HCT116 (cell line): ENCODE measurements around the gene CLEC16A. TPM values are rescaled to one million over a fixed set of nuclear protein-coding genes. Genes with fewer than 3 reads are reported as not detected.

ENCODE experiments used
- ATAC-seq: fragments of 200-7000 bp; cut with Tn5 transposase; 2 replicates; pipeline ENCODE4 v1.9.1; 2020; ENCODE audit warnings: mild to moderate bottlenecking, moderate library complexity
- BruUV-seq: library from RNA; stranded (reverse); fragments of 400-500 nt; replicated peaks from 2 replicates; lab custom pipeline; 2021; lab: Mats Ljungman, UMichigan
- CTCF ChIA-PET: fragments of 300-600 bp; sonication (Branson Sonifier 250); formaldehyde crosslinking; loops from one replicate; lab custom pipeline; 2021; ENCODE audit warnings: antibody characterized with exemption; lab: Charles Lee
- POLR2A ChIA-PET: fragments of 300-600, 350-600 bp; sonication (Branson Sonifier 250); formaldehyde crosslinking; loops from one replicate; lab custom pipeline; 2021; ENCODE audit warnings: antibody characterized with exemption; lab: Charles Lee
- RAD21 ChIA-PET, 2 experiments: fragments of 300-600 bp; sonication (Branson Sonifier 250); formaldehyde crosslinking; loops; one replicate each; lab custom pipeline; 2023; ENCODE audit warnings: low total read pairs in 2 of 2; ENCODE audit not compliant: uncharacterized antibody in 2 of 2, unreplicated experiment in 2 of 2, low non-redundant PET in 1 of 2; lab: Charles Lee
- DNase-seq: peaks from one replicate; pipeline ENCODE4 v3.0.0-alpha.2; 2010; ENCODE audit warnings: low read depth, low spot score
- H2AFZ ChIP-seq: fragments of 200-600 bp; shearing (Covaris generic), sonication (generic); 2 replicates; pipeline ENCODE4 v1.6.1; 2017; ENCODE audit warnings: low read depth, mixed run types, mixed read lengths, antibody characterized with exemption, low read length; ENCODE audit not compliant: poor library complexity, severe bottlenecking
- H3K27ac ChIP-seq: 2 replicates; pipeline ENCODE4 v1.5.1; 2012; ENCODE audit warnings: low read depth, low read length
- H3K27me3 ChIP-seq: fragments of 200-600 bp; sonication (generic); 2 replicates; pipeline ENCODE4 v1.6.1; 2016; ENCODE audit warnings: mixed run types, low read length, mixed read lengths; ENCODE audit not compliant: insufficient read depth
- H3K36me3 ChIP-seq, 2 experiments: fragments of 200-500 bp in 1 of 2; fragments of 200-600 bp in 1 of 2; sonication (Bioruptor generic) in 1 of 2; sonication (generic) in 1 of 2; 2 replicates each; pipeline versions ENCODE4 v1.5.1 to v1.6.1; 2014 to 2016; ENCODE audit warnings: low read length in 2 of 2, inconsistent platforms in 1 of 2, mixed read lengths in 1 of 2, mixed run types in 1 of 2; ENCODE audit not compliant: insufficient read depth in 2 of 2, control insufficient read depth in 1 of 2
- H3K4me1 ChIP-seq, 2 experiments: fragments of 200-600 bp in 1 of 2; sonication (generic) in 1 of 2; 2 replicates each; pipeline versions ENCODE4 v1.5.1 to v1.6.1; 2012 to 2017; ENCODE audit warnings: low read length in 2 of 2, inconsistent platforms in 1 of 2, mild to moderate bottlenecking in 1 of 2, mixed read lengths in 1 of 2, mixed run types in 1 of 2, moderate library complexity in 1 of 2; ENCODE audit not compliant: insufficient read depth in 2 of 2, control insufficient read depth in 1 of 2
- H3K4me2 ChIP-seq: fragments of 200-600 bp; sonication (generic); 2 replicates; pipeline ENCODE4 v1.6.1; 2017; ENCODE audit warnings: mixed run types, low read length, mixed read lengths
- H3K4me3 ChIP-seq, 2 experiments: fragments of 200-600 bp in 1 of 2; sonication (generic) in 1 of 2; replicated peaks in 1 of 2; 2 replicates each; pipeline ENCODE4 v1.5.1; 2011 to 2016; ENCODE audit warnings: low read length in 2 of 2, control low read depth in 1 of 2, low read depth in 1 of 2, mild to moderate bottlenecking in 1 of 2, mixed read lengths in 1 of 2, mixed run types in 1 of 2
- H3K79me2 ChIP-seq: fragments of 200-600 bp; sonication (generic); 2 replicates; pipeline ENCODE4 v1.6.1; 2017; ENCODE audit warnings: mild to moderate bottlenecking, mixed run types, low read length, moderate library complexity, mixed read lengths; ENCODE audit not compliant: insufficient read depth
- H3K9ac ChIP-seq: fragments of 200-600 bp; sonication (generic); 2 replicates; pipeline ENCODE4 v1.6.1; 2016; ENCODE audit warnings: low read length, mixed read lengths
- H3K9me2 ChIP-seq: fragments of 200-600 bp; sonication (generic), shearing (Covaris generic); 2 replicates; pipeline ENCODE4 v1.6.1; 2017; ENCODE audit warnings: mixed run types, mild to moderate bottlenecking, moderate library complexity; ENCODE audit not compliant: insufficient read depth
- H3K9me3 ChIP-seq, 2 experiments: fragments of 200-500 bp in 1 of 2; fragments of 200-600 bp in 1 of 2; sonication (Bioruptor generic) in 1 of 2; sonication (generic) in 1 of 2; 2 replicates each; pipeline ENCODE4 v1.6.1; 2014 to 2017; ENCODE audit warnings: low read length in 2 of 2, mixed read lengths in 2 of 2, inconsistent platforms in 1 of 2, low read depth in 1 of 2, mild to moderate bottlenecking in 1 of 2, mixed run types in 1 of 2, moderate library complexity in 1 of 2; ENCODE audit not compliant: control insufficient read depth in 1 of 2, insufficient read depth in 1 of 2
- H4K20me1 ChIP-seq: fragments of 200-600 bp; sonication (generic), shearing (Covaris generic); 2 replicates; pipeline ENCODE4 v1.6.1; 2017; ENCODE audit warnings: mixed run types, mild to moderate bottlenecking, moderate library complexity; ENCODE audit not compliant: insufficient read depth
- CBX3 ChIP-seq: IDR thresholded peaks from 2 replicates; pipeline ENCODE4 v1.6.1; 2012; ENCODE audit warnings: low read depth
- CEBPB ChIP-seq: IDR thresholded peaks from 2 replicates; pipeline ENCODE4 v1.6.1; 2012; ENCODE audit warnings: low read depth
- EGR1 ChIP-seq: IDR thresholded peaks from 2 replicates; pipeline ENCODE4 v1.6.1; 2012; ENCODE audit warnings: low read depth
- EZH2phosphoT487 ChIP-seq: fragments of 200-600 bp; IDR thresholded peaks from 2 replicates; pipeline ENCODE4 v1.6.1; 2018; ENCODE audit warnings: antibody characterized with exemption, borderline replicate concordance
- JUND ChIP-seq: IDR thresholded peaks from 2 replicates; pipeline ENCODE4 v1.6.1; 2012
- MAX ChIP-seq: IDR thresholded peaks from 2 replicates; pipeline ENCODE4 v1.6.1; 2012
- POLR2A ChIP-seq: IDR thresholded peaks from 2 replicates; pipeline ENCODE4 v1.7.0; 2011; ENCODE audit warnings: borderline replicate concordance; ENCODE audit not compliant: insufficient read depth, insufficient read length; ENCODE audit errors: extremely low read depth
- POLR2AphosphoS5 ChIP-seq: IDR thresholded peaks from 2 replicates; pipeline ENCODE4 v1.6.1; 2011; ENCODE audit warnings: mild to moderate bottlenecking, low read depth, low read length, moderate library complexity
- RAD21 ChIP-seq: IDR thresholded peaks from 2 replicates; pipeline ENCODE4 v1.6.1; 2012; ENCODE audit warnings: low read depth, mild to moderate bottlenecking
- REST ChIP-seq: IDR thresholded peaks from 2 replicates; pipeline ENCODE4 v1.6.1; 2012; ENCODE audit warnings: low read depth
- SP1 ChIP-seq: IDR thresholded peaks from 2 replicates; pipeline ENCODE4 v1.6.1; 2012; ENCODE audit warnings: low read depth
- SRF ChIP-seq: IDR thresholded peaks from 2 replicates; pipeline ENCODE4 v1.6.1; 2012; ENCODE audit warnings: low read depth
- TCF7L2 ChIP-seq: IDR thresholded peaks from 2 replicates; pipeline ENCODE4 v1.7.0; 2011; ENCODE audit warnings: borderline replicate concordance, inconsistent platforms; ENCODE audit not compliant: insufficient read depth, insufficient read length; ENCODE audit errors: extremely low read depth
- YY1 ChIP-seq: IDR thresholded peaks from 2 replicates; pipeline ENCODE4 v1.6.1; 2011; ENCODE audit warnings: low read length, low read depth, moderate library complexity, mild to moderate bottlenecking; ENCODE audit not compliant: insufficient replicate concordance; ENCODE audit errors: extremely low read depth
- ZFX ChIP-seq: fragments of 450-650 bp; IDR thresholded peaks from 2 replicates; pipeline ENCODE4 v1.6.1; 2017
- ZNF274 ChIP-seq: fragments of 200-500 bp; sonication (Bioruptor generic); IDR thresholded peaks from 2 replicates; pipeline ENCODE4 v1.6.1; 2014; ENCODE audit warnings: mild to moderate bottlenecking, low read depth, low read length, inconsistent platforms
- intact Hi-C: fragments of 100-400 bp; cut with micrococcal nuclease; formaldehyde crosslinking; loops from 2 replicates; pipeline ENCODE4 v1.10.0; 2022
- total RNA-seq: library from RNA; stranded (reverse); gene quantifications from one replicate; pipeline ENCODE4 v1.2.1, GENCODE V29; 2021; ENCODE audit not compliant: unreplicated experiment
- TF ChIP-seq, protein P1 (sequence below), 3 experiments: fragments of 200-600 bp in 1 of 3; sonication (generic) in 1 of 3; IDR thresholded peaks in 2 of 3; conservative IDR thresholded peaks in 1 of 3; 2 replicates each; pipeline ENCODE4 v1.5.1; 2012 to 2017; ENCODE audit warnings: low read depth in 2 of 3, low read length in 2 of 3, antibody characterized with exemption in 1 of 3, borderline replicate concordance in 1 of 3, control low read depth in 1 of 3, mild to moderate bottlenecking in 1 of 3, mixed read lengths in 1 of 3, mixed run types in 1 of 3, moderate library complexity in 1 of 3; ENCODE audit not compliant: insufficient read depth in 1 of 3
- TF ChIP-seq, protein P2 (sequence below): IDR thresholded peaks from 2 replicates; pipeline ENCODE4 v1.6.1; 2012
- TF ChIP-seq, protein P3 (sequence below): IDR thresholded peaks from 2 replicates; pipeline ENCODE4 v1.6.1; 2011; ENCODE audit warnings: mild to moderate bottlenecking, low read length, moderate library complexity; ENCODE audit not compliant: insufficient replicate concordance; ENCODE audit errors: extremely low read depth

CLEC16A gene
- total RNA-seq, 1 experiment from 2014 or later: 18.0 TPM

DNA sequence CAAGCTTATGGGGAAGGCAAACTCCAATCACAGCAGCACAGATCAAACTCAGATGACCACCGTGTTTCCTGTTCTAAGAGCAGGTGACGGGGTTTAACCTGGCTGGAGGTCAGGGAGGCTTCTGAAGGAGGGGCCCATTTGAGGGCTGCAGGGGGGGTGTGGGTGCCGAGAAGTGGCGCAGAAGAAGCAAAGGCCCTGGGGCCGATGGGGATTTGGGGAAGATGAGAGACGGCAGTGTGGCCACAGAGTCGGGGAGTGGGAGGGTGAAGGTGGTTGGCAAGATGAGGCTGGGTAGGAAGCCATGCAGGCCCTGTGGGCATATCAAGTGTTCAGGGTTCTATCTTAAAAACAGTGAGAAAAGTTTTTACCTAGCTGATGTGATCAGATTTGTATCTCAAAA is 122.9 kb downstream of the CLEC16A start:
- no peak for DNase-seq
- CTCF ChIA-PET: interaction anchor here (0.7 kb wide), 1 partner anchor 104 kb away, joined by 3 read pairs; no protein-coding TSS in a partner anchor
- Histone ChIP-seq H3K9me2 (no peaks in the 10 kb centered on the region), H3K4me2 (no peak overlapping the region), H3K4me1 (no peaks in the 10 kb centered on the region), H2AFZ (no peak overlapping the region), H3K4me3 (no peak overlapping the region), H3K9me3 (no peaks in the 10 kb centered on the region), H3K9ac (no peak overlapping the region), H3K79me2 (no peaks in the 10 kb centered on the region), H3K27me3 (no peaks in the 10 kb centered on the region), H4K20me1 (no peaks in the 10 kb centered on the region), H3K27ac (no peak overlapping the region), H3K36me3 (no peaks in the 10 kb centered on the region; a peak in 1 of 4 replicates)
- POLR2A ChIA-PET: no interaction called here
- intact Hi-C loops: no loop called here
- TF ChIP-seq, protein P1, sequence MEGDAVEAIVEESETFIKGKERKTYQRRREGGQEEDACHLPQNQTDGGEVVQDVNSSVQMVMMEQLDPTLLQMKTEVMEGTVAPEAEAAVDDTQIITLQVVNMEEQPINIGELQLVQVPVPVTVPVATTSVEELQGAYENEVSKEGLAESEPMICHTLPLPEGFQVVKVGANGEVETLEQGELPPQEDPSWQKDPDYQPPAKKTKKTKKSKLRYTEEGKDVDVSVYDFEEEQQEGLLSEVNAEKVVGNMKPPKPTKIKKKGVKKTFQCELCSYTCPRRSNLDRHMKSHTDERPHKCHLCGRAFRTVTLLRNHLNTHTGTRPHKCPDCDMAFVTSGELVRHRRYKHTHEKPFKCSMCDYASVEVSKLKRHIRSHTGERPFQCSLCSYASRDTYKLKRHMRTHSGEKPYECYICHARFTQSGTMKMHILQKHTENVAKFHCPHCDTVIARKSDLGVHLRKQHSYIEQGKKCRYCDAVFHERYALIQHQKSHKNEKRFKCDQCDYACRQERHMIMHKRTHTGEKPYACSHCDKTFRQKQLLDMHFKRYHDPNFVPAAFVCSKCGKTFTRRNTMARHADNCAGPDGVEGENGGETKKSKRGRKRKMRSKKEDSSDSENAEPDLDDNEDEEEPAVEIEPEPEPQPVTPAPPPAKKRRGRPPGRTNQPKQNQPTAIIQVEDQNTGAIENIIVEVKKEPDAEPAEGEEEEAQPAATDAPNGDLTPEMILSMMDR (IDR thresholded peaks at IDR 0.05 in 2 of 3, conservative IDR thresholded peaks at IDR 0.05 in 1 of 3; ENCODE audit: borderline replicate concordance in 1 of 3, insufficient read depth in 1 of 3, low read depth in 2 of 3, low read length in 2 of 3): no peak
- TF ChIP-seq, protein P2, sequence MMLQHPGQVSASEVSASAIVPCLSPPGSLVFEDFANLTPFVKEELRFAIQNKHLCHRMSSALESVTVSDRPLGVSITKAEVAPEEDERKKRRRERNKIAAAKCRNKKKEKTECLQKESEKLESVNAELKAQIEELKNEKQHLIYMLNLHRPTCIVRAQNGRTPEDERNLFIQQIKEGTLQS: no peak
- TF ChIP-seq, protein P3, sequence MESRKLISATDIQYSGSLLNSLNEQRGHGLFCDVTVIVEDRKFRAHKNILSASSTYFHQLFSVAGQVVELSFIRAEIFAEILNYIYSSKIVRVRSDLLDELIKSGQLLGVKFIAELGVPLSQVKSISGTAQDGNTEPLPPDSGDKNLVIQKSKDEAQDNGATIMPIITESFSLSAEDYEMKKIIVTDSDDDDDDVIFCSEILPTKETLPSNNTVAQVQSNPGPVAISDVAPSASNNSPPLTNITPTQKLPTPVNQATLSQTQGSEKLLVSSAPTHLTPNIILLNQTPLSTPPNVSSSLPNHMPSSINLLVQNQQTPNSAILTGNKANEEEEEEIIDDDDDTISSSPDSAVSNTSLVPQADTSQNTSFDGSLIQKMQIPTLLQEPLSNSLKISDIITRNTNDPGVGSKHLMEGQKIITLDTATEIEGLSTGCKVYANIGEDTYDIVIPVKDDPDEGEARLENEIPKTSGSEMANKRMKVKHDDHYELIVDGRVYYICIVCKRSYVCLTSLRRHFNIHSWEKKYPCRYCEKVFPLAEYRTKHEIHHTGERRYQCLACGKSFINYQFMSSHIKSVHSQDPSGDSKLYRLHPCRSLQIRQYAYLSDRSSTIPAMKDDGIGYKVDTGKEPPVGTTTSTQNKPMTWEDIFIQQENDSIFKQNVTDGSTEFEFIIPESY: no peak
- TF ChIP-seq YY1: no peak
- TF ChIP-seq CEBPB: no peak
- no peak for TF ChIP-seq EZH2phosphoT487
- TF ChIP-seq JUND: no peak
- TF ChIP-seq MAX: no peak
- TF ChIP-seq EGR1: no peak
- no peak for TF ChIP-seq POLR2A
- TF ChIP-seq CBX3: no peak
- no peak for TF ChIP-seq SP1
- no peak for TF ChIP-seq ZFX
- TF ChIP-seq RAD21: no peak
- no peak for TF ChIP-seq POLR2AphosphoS5
- TF ChIP-seq REST: no peak
- TF ChIP-seq TCF7L2: no peak
- no peak for TF ChIP-seq ZNF274
- no peak for TF ChIP-seq SRF
- BruUV-seq: no TSS peak
- no peak for ATAC-seq
- RAD21 ChIA-PET: no interaction called here
